Mesenchymal stem cell (in vitro differentiated cells and primary cell): ENCODE measurements around the gene NUAK1.
A peak's percentile ranks its signal among the peaks of the same experiment; 100 is the strongest.

Experiments
- DNase-seq: peaks from one replicate; pipeline ENCODE4 v3.0.0-alpha.2; 2013
- H2AFZ ChIP-seq: one replicate; pipeline ENCODE4 v1.6.1; 2013; ENCODE audit warnings: low read depth, mild to moderate bottlenecking, control low read depth, inconsistent platforms, low read length, moderate library complexity
- H2AK5ac ChIP-seq: 2 replicates; pipeline ENCODE4 v1.6.1; 2013; ENCODE audit warnings: low read length, moderate library complexity, mild to moderate bottlenecking, inconsistent platforms; ENCODE audit not compliant: severe bottlenecking
- H2BK120ac ChIP-seq: one replicate; pipeline ENCODE4 v1.6.1; 2013; ENCODE audit warnings: low read depth, mild to moderate bottlenecking, inconsistent platforms, low read length, moderate library complexity
- H2BK12ac ChIP-seq, 2 experiments: one replicate each; pipeline ENCODE4 v1.6.1; 2013; ENCODE audit warnings: inconsistent platforms in 2 of 2, low read length in 2 of 2, mild to moderate bottlenecking in 2 of 2, moderate library complexity in 2 of 2, control low read depth in 1 of 2
- H2BK15ac ChIP-seq: one replicate; pipeline ENCODE4 v1.6.1; 2013; ENCODE audit warnings: mild to moderate bottlenecking, low read depth, inconsistent platforms; ENCODE audit not compliant: poor library complexity, severe bottlenecking
- H2BK5ac ChIP-seq: 2 replicates; pipeline ENCODE4 v1.6.1; 2013; ENCODE audit warnings: low read depth, mild to moderate bottlenecking, low read length, control low read depth, inconsistent platforms; ENCODE audit not compliant: poor library complexity, severe bottlenecking
- H3K14ac ChIP-seq, 2 experiments: one replicate each; pipeline ENCODE4 v1.6.1; 2013; ENCODE audit warnings: inconsistent platforms in 2 of 2, low read length in 2 of 2, control low read depth in 1 of 2, mild to moderate bottlenecking in 1 of 2, moderate library complexity in 1 of 2
- H3K18ac ChIP-seq, 2 experiments: one replicate each; pipeline ENCODE4 v1.6.1; 2013; ENCODE audit warnings: inconsistent platforms in 2 of 2, low read length in 2 of 2, control low read depth in 1 of 2, low read depth in 1 of 2, mild to moderate bottlenecking in 1 of 2
- H3K23ac ChIP-seq, 2 experiments: one replicate each; pipeline ENCODE4 v1.6.1; 2013; ENCODE audit warnings: inconsistent platforms in 2 of 2, low read length in 2 of 2, mild to moderate bottlenecking in 2 of 2, moderate library complexity in 2 of 2, control low read depth in 1 of 2
- H3K27ac ChIP-seq: 2 replicates; pipeline ENCODE4 v1.5.1; 2013; ENCODE audit warnings: mild to moderate bottlenecking, moderate library complexity, low read length, control low read depth, inconsistent platforms; ENCODE audit not compliant: poor library complexity, severe bottlenecking
- H3K27me3 ChIP-seq, 2 experiments: 2 replicates each; pipeline versions ENCODE4 v1.6.1 to v1.7.0; 2013; ENCODE audit warnings: low read length in 2 of 2, mild to moderate bottlenecking in 2 of 2, moderate library complexity in 2 of 2, control low read depth in 1 of 2, inconsistent platforms in 1 of 2; ENCODE audit not compliant: control insufficient read depth in 1 of 2, insufficient read depth in 1 of 2
- H3K36me3 ChIP-seq, 2 experiments: 2 replicates each; pipeline versions ENCODE4 v1.6.1 to v1.7.0; 2013; ENCODE audit warnings: low read length in 2 of 2, control low read depth in 1 of 2, inconsistent platforms in 1 of 2, low read depth in 1 of 2, mild to moderate bottlenecking in 1 of 2; ENCODE audit not compliant: insufficient read depth in 2 of 2, control insufficient read depth in 1 of 2
- H3K4ac ChIP-seq, 2 experiments: one replicate each; pipeline ENCODE4 v1.6.1; 2013; ENCODE audit warnings: inconsistent platforms in 2 of 2, low read length in 2 of 2, mild to moderate bottlenecking in 2 of 2, moderate library complexity in 2 of 2, control low read depth in 1 of 2, low read depth in 1 of 2
- H3K4me1 ChIP-seq: 2 replicates; pipeline ENCODE4 v1.6.1; 2013; ENCODE audit warnings: low read depth, low read length, control low read depth; ENCODE audit not compliant: control insufficient read depth, insufficient read depth
- H3K4me2 ChIP-seq: 2 replicates; pipeline ENCODE4 v1.6.1; 2013; ENCODE audit warnings: low read length, mild to moderate bottlenecking, inconsistent platforms; ENCODE audit not compliant: poor library complexity, severe bottlenecking
- H3K4me3 ChIP-seq, 2 experiments: 2 replicates each; pipeline versions ENCODE4 v1.5.1 to v1.7.0; 2013; ENCODE audit warnings: low read length in 2 of 2, mild to moderate bottlenecking in 2 of 2, control low read depth in 1 of 2, low read depth in 1 of 2; ENCODE audit not compliant: insufficient read depth in 1 of 2
- H3K79me1 ChIP-seq: replicated peaks from 2 replicates; pipeline ENCODE4 v1.6.1; 2013; ENCODE audit warnings: mild to moderate bottlenecking, control low read depth, low read length, inconsistent platforms; ENCODE audit not compliant: poor library complexity, severe bottlenecking
- H3K9ac ChIP-seq: 2 replicates; pipeline ENCODE4 v1.7.0; 2013; ENCODE audit warnings: mild to moderate bottlenecking, low read length, moderate library complexity
- H3K9me3 ChIP-seq: 2 replicates; pipeline ENCODE4 v1.7.0; 2013; ENCODE audit warnings: mild to moderate bottlenecking, low read length; ENCODE audit not compliant: control insufficient read depth
- H4K8ac ChIP-seq: one replicate; pipeline ENCODE4 v1.6.1; 2013; ENCODE audit warnings: inconsistent platforms, mild to moderate bottlenecking, low read length, moderate library complexity
- H4K91ac ChIP-seq: one replicate; pipeline ENCODE4 v1.6.1; 2013; ENCODE audit warnings: mild to moderate bottlenecking, low read length, inconsistent platforms
- WGBS: methylation state at CpG from one replicate; pipeline ENCODE4 v1.1.7; 2013; ENCODE audit warnings: mixed read lengths; 5-methylcytosine and 5-hydroxymethylcytosine counted together

Gene NUAK1

DNA sequence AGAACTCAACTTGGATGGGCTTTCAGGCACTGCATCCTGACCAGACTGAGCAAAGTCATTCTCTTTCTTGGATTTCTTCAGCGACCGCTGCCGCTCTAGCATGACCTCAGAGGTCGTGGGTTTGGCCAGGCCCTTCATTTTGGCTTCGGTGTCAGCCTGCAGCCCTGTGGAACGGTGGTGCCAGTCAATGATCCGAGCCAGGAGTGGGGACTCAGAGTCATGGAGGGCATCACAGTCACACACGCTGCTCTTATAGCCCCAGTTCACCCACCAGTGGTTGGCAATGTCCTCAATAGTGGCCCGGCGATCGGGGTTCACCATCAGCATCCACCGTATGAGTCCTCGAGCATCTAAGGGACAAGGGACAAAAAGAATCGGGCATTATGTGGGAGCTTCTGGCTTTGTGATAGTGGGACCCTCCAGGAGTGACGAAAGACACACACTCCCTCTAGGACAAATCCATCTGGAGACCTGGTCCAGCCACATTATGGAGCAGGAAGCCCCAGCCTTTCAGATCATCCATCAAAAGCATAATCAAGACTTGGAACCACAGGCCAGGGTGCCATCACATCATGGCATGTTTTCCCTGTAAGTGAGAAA is 71.0 kb downstream of the NUAK1 start:
- H2AK5ac ChIP-seq: no peak overlapping the region
- no peaks in the 10 kb centered on the region for H3K9me3 ChIP-seq

DNA sequence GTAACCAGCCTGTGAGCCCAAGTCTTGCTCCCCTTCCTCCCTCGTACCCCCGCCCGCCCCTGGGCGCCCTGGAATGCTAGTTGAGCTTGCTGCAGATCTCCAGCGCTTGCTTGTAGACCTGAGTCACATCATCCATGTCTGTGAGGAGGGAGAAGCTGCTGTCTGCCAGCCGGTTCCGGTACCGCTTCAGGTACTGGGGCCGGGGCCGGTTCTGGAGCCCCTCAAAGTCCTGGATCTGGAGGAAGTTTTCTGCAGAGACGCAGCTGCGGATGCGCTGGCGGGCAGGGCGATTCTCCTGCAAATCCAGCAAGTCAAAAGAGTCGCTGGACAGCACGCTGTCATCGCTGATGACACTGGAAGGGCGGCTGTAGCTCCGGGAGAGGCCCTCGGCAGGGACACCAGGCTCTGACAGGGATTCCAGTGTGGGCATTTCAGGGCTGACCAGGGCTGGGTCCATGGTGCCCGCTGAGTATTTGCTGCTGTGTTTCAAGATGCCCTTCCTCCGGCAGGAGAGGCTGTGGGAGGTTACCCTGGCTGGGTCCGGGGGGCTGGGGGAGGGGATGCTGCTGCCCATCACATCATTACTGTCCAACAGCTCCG is 71.9 kb downstream of the NUAK1 start:
- Histone ChIP-seq H3K79me1 (peaks cover 46% of the 10 kb centered on the region), H2BK120ac (no peak overlapping the region), H2AK5ac (no peak overlapping the region), H3K9ac (no peak overlapping the region), H2BK12ac (no peak overlapping the region), H2AFZ (no peak overlapping the region), H3K4me3 (no peak overlapping the region), H3K36me3 (peaks cover 35 to 50% of the 10 kb centered on the region in 2 experiments), H4K91ac (no peak overlapping the region), H3K27ac (no peak overlapping the region), H3K27me3 (no peaks in the 10 kb centered on the region), H2BK15ac (peak overlapping the region; percentile 49), H2BK5ac (no peak overlapping the region), H3K14ac (no peak overlapping the region), H3K4me1 (no peaks in the 10 kb centered on the region), H3K4me2 (no peak overlapping the region), H3K23ac (no peak overlapping the region), H4K8ac (no peak overlapping the region), H3K9me3 (no peaks in the 10 kb centered on the region), H3K18ac (peak overlapping the region in 1 of 2 experiments; percentile 37), H3K4ac (no peak overlapping the region)
- no peak for DNase-seq
- 99% methylated on average over 24 of the region's 25 CpGs for WGBS

More for the DNA sequence above, 71.0 kb downstream of the NUAK1 start:
- Histone ChIP-seq H2BK120ac (no peak overlapping the region), H3K9ac (no peak overlapping the region), H2BK15ac (no peak overlapping the region), H3K23ac (no peak overlapping the region), H3K27me3 (no peaks in the 10 kb centered on the region), H3K4me2 (no peak overlapping the region), H3K14ac (no peak overlapping the region), H2BK12ac (no peak overlapping the region), H3K4me3 (peak overlapping the region in 1 of 2 experiments; percentile 1), H2BK5ac (no peak overlapping the region), H3K79me1 (peaks cover 49% of the 10 kb centered on the region), H3K4ac (no peak overlapping the region), H4K8ac (peak overlapping the region; percentile 19), H3K27ac (no peak overlapping the region), H3K18ac (no peak overlapping the region), H4K91ac (peak overlapping the region; percentile 8), H3K36me3 (peaks cover 35 to 53% of the 10 kb centered on the region in 2 experiments), H2AFZ (no peak overlapping the region), H3K4me1 (no peaks in the 10 kb centered on the region)
- 93% methylated on average over 15 of the region's 15 CpGs for WGBS
- no peak for DNase-seq

DNA sequence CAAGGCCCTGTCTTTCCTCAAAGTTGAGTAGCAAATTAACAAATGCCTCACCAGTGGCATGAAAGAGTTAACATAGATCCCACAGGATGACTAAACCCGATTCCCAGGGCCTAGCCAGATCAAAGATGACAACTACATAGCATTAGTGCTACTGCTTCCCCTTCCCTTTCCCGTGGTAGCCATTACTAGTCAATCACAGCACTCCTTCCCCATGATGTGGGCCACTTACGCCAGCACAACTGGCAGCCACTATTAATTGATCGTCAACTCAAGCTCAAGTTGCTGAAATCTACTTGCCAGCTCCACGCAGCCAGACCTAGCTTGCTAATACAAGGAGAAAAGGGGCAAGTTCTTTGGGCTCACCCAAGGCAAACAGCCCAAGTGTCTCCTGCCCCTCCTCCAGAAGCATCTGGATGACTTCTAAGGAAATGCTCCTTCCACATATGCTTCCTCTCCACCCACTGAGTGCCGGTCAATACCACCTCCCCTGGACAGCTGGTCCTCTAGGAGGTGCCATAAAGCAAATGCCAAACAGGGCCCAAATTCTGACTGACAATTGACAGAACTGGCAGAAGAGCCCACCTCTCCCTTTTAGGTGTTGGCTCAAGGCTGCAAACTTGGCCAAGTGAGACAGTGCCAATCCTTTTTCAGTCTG is 72.6 kb downstream of the NUAK1 start:
- Histone ChIP-seq H2BK15ac (no peak overlapping the region), H4K91ac (no peak overlapping the region), H3K9ac (no peak overlapping the region), H3K27me3 (no peaks in the 10 kb centered on the region), H3K36me3 (peaks cover 35 to 50% of the 10 kb centered on the region in 2 experiments), H2BK120ac (no peak overlapping the region), H2AK5ac (no peak overlapping the region), H4K8ac (no peak overlapping the region), H2AFZ (no peak overlapping the region), H3K14ac (no peak overlapping the region), H2BK5ac (no peak overlapping the region), H2BK12ac (no peak overlapping the region), H3K18ac (peak overlapping the region in 1 of 2 experiments; percentile 37), H3K23ac (no peak overlapping the region), H3K4me1 (no peaks in the 10 kb centered on the region), H3K79me1 (peaks cover 45% of the 10 kb centered on the region), H3K4me3 (no peak overlapping the region), H3K9me3 (no peaks in the 10 kb centered on the region), H3K27ac (no peak overlapping the region), H3K4me2 (no peak overlapping the region), H3K4ac (no peak overlapping the region)
- no peak for DNase-seq
- 49% methylated on average over 6 of the region's 6 CpGs for WGBS

DNA sequence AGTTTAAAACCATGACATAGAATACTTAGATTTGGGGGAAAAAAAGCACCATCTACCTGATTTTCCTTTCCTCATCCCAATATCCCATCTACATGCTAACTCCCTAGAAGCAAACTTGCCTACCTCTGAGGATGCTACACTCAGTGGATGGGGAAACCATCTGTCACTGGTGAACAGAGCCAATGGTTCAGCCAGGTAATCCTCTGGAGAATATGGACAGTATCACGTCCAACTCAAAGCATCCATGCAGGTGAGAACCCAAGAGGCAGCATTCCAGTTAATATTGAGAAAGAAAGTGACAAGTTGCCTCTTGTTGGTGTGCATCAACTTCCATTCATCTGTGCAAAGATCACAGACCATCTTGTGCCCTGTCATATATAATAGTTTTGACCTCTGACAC is 73.2 kb downstream of the NUAK1 start:
- Histone ChIP-seq H3K9ac (no peak overlapping the region), H3K4ac (no peak overlapping the region), H3K18ac (no peak overlapping the region), H2BK120ac (no peak overlapping the region), H4K8ac (no peak overlapping the region), H3K36me3 (peaks cover 35 to 45% of the 10 kb centered on the region in 2 experiments), H3K23ac (no peak overlapping the region), H3K79me1 (peaks cover 41% of the 10 kb centered on the region), H3K27ac (no peak overlapping the region), H4K91ac (no peak overlapping the region), H3K14ac (no peak overlapping the region), H3K9me3 (no peaks in the 10 kb centered on the region), H3K4me1 (no peaks in the 10 kb centered on the region), H2AFZ (no peak overlapping the region), H3K27me3 (no peaks in the 10 kb centered on the region), H3K4me2 (no peak overlapping the region), H2BK12ac (no peak overlapping the region), H2BK15ac (no peak overlapping the region), H2BK5ac (no peak overlapping the region), H2AK5ac (no peak overlapping the region), H3K4me3 (no peak overlapping the region)
- WGBS: 0% methylated on average over 1 of the region's 1 CpG
- no peak for DNase-seq
